Activated naive CD8-positive, alpha-beta T cell treated with anti-CD3 and anti-CD28 coated beads, Interleukin-2, amount 10 ng/mL, durations not matched to agents 7 days and 5 days (primary cell): ENCODE data around the gene GRXCR1. TPM values are rescaled to one million over a fixed set of nuclear protein-coding genes. Genes with fewer than 3 reads are reported as not detected.

Experiments used
- ATAC-seq: fragments of 150-1000 bp; cut with Tn5 transposase; one replicate; pipeline ENCODE4 v1.10.0; 2021; ENCODE audit warnings: low read depth, moderate library complexity
- POLR2A ChIA-PET: fragments of 350-600 bp; sonication (Branson Sonifier 250); formaldehyde crosslinking; loops from one replicate; lab custom pipeline; 2021; ENCODE audit warnings: antibody characterized with exemption; lab: Charles Lee
- DNase-seq: peaks from one replicate; pipeline ENCODE4 v3.0.0; 2021
- H3K27ac Mint-ChIP-seq: one replicate; pipeline ENCODE4 v1.8.0; 2022; ENCODE audit warnings: mild to moderate bottlenecking, mixed read lengths
- H3K27me3 Mint-ChIP-seq: one replicate; pipeline ENCODE4 v1.8.0; 2022; ENCODE audit warnings: mild to moderate bottlenecking, moderate library complexity, mixed read lengths
- H3K36me3 Mint-ChIP-seq: one replicate; pipeline ENCODE4 v1.8.0; 2021; ENCODE audit warnings: mild to moderate bottlenecking, mixed read lengths
- H3K4me1 Mint-ChIP-seq: one replicate; pipeline ENCODE4 v1.8.0; 2021; ENCODE audit warnings: mixed read lengths
- H3K4me3 Mint-ChIP-seq: one replicate; pipeline ENCODE4 v1.8.0; 2022; ENCODE audit warnings: mild to moderate bottlenecking, moderate library complexity, mixed read lengths
- H3K9me3 Mint-ChIP-seq: one replicate; pipeline ENCODE4 v1.8.0; 2021; ENCODE audit warnings: mixed read lengths
- total RNA-seq, 2 experiments: library from RNA; stranded (reverse); gene quantifications; one replicate each; pipeline ENCODE4 v1.2.3, GENCODE V29; 2021

GRXCR1 gene
- not detected for total RNA-seq

GRCh38 chr4:42892413-42892812 lies at the start of gene GRXCR1:
Gene GRXCR1, plus strand, starts transcription at chr4:42892713. Its CDS starts 554 bp downstream, at chr4:42893267.
- ATAC-seq (no peak), DNase-seq (no peak)
- Mint-ChIP-seq H3K36me3 (no peaks in the 10 kb centered on the region), H3K4me1 (no peaks in the 10 kb centered on the region), H3K27me3 (peaks cover 6% of the 10 kb centered on the region), H3K4me3 (no peak within 1 kb of the TSS), H3K9me3 (no peaks in the 10 kb centered on the region), H3K27ac (no peak within 1 kb of the TSS)
- POLR2A ChIA-PET: no interaction called here

DNA sequence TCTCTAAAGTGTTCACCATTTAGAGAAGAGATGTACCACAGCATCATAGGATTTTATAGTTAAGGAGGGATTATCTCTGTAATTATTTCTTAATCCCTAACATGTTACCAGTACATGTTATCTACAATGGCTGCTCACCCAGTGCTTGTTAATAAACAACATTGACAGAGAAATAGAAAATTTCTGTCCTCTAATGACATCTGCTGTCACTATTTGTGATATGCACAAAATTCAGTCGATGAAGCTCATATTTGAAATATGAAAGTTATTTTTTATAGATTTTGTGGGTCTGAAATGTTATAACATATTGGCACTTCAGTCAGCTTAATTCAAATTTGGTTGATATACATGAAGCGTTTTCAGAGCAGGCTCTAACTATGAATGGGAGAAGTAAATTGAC lies 48.8 kb upstream of the GRXCR1 start:
- Mint-ChIP-seq H3K9me3 (no peaks in the 10 kb centered on the region), H3K36me3 (no peaks in the 10 kb centered on the region), H3K4me1 (no peaks in the 10 kb centered on the region), H3K27me3 (peaks cover 13% of the 10 kb centered on the region), H3K4me3 (no peak overlapping the region), H3K27ac (no peak overlapping the region)
- no peak for ATAC-seq
- DNase-seq: no peak
- POLR2A ChIA-PET: no interaction called here

- H3K9me3 Mint-ChIP-seq: no peaks in the 10 kb centered on the region
These were observed 48.0 kb upstream of the GRXCR1 start for GRCh38 chr4:42844422-42845070.

DNA sequence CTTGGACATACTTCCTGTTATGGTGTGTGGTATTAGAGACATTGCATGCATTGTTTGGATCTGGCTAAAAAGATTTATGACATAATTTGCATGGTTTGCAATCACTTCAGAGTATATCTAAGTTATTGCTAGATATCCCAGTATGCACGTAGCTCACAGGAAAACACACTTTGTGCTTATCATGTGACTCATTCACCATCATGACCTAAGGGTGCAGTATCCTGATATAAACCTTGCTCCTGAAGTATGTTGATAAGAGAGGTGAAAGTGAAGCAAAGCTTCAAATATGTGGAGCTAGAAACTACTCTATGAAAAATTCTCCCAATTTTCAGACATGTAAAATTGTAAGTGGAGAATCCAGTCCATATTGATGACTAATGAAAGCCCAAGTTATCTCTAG lies 46.9 kb upstream of the GRXCR1 start:
- ATAC-seq (no peak), DNase-seq (no peak)
- Mint-ChIP-seq H3K27ac (no peak overlapping the region), H3K27me3 (peaks cover 13% of the 10 kb centered on the region), H3K36me3 (no peaks in the 10 kb centered on the region), H3K4me3 (no peak overlapping the region), H3K4me1 (no peaks in the 10 kb centered on the region), H3K9me3 (no peaks in the 10 kb centered on the region)
- POLR2A ChIA-PET: no interaction called here

More at GRCh38 chr4:42844422-42845070, 48.0 kb upstream of the GRXCR1 start:
- Mint-ChIP-seq H3K4me3 (no peak overlapping the region), H3K36me3 (no peaks in the 10 kb centered on the region), H3K27ac (no peak overlapping the region), H3K4me1 (no peaks in the 10 kb centered on the region), H3K27me3 (peaks cover 13% of the 10 kb centered on the region)
- ATAC-seq: no peak
- POLR2A ChIA-PET: no interaction called here
- DNase-seq: no peak

GRCh38 chr4:42855779-42856178 lies 36.7 kb upstream of the GRXCR1 start:
- peaks cover 9% of the 10 kb centered on the region for H3K9me3 Mint-ChIP-seq
- H3K27me3 Mint-ChIP-seq: peaks cover 12% of the 10 kb centered on the region
- POLR2A ChIA-PET: no interaction called here
- no peak overlapping the region for H3K4me3 Mint-ChIP-seq
- no peak for ATAC-seq
- DNase-seq: no peak
- peaks cover 2% of the 10 kb centered on the region for H3K4me1 Mint-ChIP-seq
- H3K36me3 Mint-ChIP-seq: no peaks in the 10 kb centered on the region
- H3K27ac Mint-ChIP-seq: no peak overlapping the region

- ATAC-seq (no peak), DNase-seq (no peak)
- POLR2A ChIA-PET: no interaction called here
- H3K9me3 Mint-ChIP-seq: no peaks in the 10 kb centered on the region
- no peaks in the 10 kb centered on the region for H3K36me3 Mint-ChIP-seq
- H3K27me3 Mint-ChIP-seq: peaks cover 14% of the 10 kb centered on the region
- H3K27ac Mint-ChIP-seq: no peak overlapping the region
- H3K4me1 Mint-ChIP-seq: no peaks in the 10 kb centered on the region
- H3K4me3 Mint-ChIP-seq: no peak overlapping the region
These were observed 26.8 kb upstream of the GRXCR1 start for GRCh38 chr4:42865572-42866189.

- Mint-ChIP-seq H3K36me3 (no peaks in the 10 kb centered on the region), H3K27ac (no peak overlapping the region), H3K27me3 (peaks cover 19% of the 10 kb centered on the region), H3K9me3 (no peaks in the 10 kb centered on the region), H3K4me1 (no peaks in the 10 kb centered on the region), H3K4me3 (no peak overlapping the region)
- POLR2A ChIA-PET: no interaction called here
- DNase-seq (no peak), ATAC-seq (no peak)
These were observed 21.3 kb upstream of the GRXCR1 start for GRCh38 chr4:42871261-42871660.

- Mint-ChIP-seq H3K36me3 (no peaks in the 10 kb centered on the region), H3K27me3 (peaks cover 19% of the 10 kb centered on the region), H3K27ac (no peak overlapping the region), H3K4me3 (no peak overlapping the region), H3K9me3 (no peaks in the 10 kb centered on the region), H3K4me1 (no peaks in the 10 kb centered on the region)
- no peak for ATAC-seq
- POLR2A ChIA-PET: no interaction called here
- no peak for DNase-seq
These were observed 20.7 kb upstream of the GRXCR1 start for GRCh38 chr4:42871671-42872290.

- Mint-ChIP-seq H3K27ac (no peak overlapping the region), H3K27me3 (peaks cover 25% of the 10 kb centered on the region), H3K4me3 (no peak overlapping the region), H3K4me1 (no peaks in the 10 kb centered on the region), H3K36me3 (no peaks in the 10 kb centered on the region), H3K9me3 (no peaks in the 10 kb centered on the region)
- ATAC-seq (no peak), DNase-seq (no peak)
- POLR2A ChIA-PET: no interaction called here
These were observed 13.7 kb upstream of the GRXCR1 start for GRCh38 chr4:42878863-42879262.

- H3K9me3 Mint-ChIP-seq: peaks cover 1% of the 10 kb centered on the region
- no peaks in the 10 kb centered on the region for H3K4me1 Mint-ChIP-seq
- H3K27me3 Mint-ChIP-seq: peaks cover 21% of the 10 kb centered on the region
- H3K36me3 Mint-ChIP-seq: no peaks in the 10 kb centered on the region
- no peak overlapping the region for H3K4me3 Mint-ChIP-seq
- ATAC-seq: no peak
- no peak overlapping the region for H3K27ac Mint-ChIP-seq
- POLR2A ChIA-PET: no interaction called here
- no peak for DNase-seq
These were observed 11.3 kb upstream of the GRXCR1 start for GRCh38 chr4:42881253-42881652.

DNA sequence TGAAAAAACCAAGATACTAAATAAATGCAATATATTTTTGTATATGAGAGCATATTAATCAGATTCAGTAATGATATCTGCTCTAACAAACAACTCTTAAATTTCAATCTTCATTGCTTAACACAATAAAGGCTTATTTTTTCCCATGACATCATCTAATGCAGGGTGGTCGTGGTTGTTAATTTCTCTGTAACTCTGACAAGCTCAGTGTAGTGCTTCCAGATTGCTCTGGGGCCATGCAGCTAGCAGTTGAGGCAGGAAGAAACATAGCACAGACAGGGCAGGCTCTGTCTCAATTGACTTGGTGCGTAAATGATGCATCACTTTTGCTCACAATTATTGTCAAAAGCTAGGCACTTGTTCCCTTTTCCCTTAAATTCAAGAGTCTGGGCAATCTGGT lies 869 bp upstream of the GRXCR1 start:
- ATAC-seq: no peak
- Mint-ChIP-seq H3K27ac (no peak overlapping the region), H3K4me3 (no peak overlapping the region), H3K9me3 (no peaks in the 10 kb centered on the region), H3K36me3 (no peaks in the 10 kb centered on the region), H3K27me3 (peaks cover 7% of the 10 kb centered on the region), H3K4me1 (no peaks in the 10 kb centered on the region)
- no peak for DNase-seq
- POLR2A ChIA-PET: no interaction called here

DNA sequence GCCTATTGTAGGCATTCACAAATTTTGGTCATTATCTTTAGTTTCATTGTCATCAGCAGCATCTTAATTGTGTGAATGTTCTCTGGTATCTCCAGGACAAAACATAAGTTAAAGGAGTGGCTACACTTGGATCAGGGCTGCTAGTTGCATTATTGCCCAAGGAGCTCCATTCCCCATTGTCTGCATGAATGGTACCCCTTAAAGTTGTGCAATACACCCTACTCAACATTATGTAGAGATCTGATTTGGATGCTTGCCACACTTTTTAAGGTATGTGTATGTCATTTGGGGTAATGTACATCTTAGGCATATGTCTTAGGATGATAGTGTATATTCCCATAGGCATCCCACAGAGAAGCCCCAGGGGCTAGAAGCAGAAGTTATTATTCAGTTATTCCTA lies 2.9 kb downstream of the GRXCR1 start:
- no peak for ATAC-seq
- H3K9me3 Mint-ChIP-seq: no peaks in the 10 kb centered on the region
- H3K27me3 Mint-ChIP-seq: peaks cover 6% of the 10 kb centered on the region
- no peaks in the 10 kb centered on the region for H3K36me3 Mint-ChIP-seq
- no peak for DNase-seq
- H3K4me1 Mint-ChIP-seq: no peaks in the 10 kb centered on the region
- no peak overlapping the region for H3K27ac Mint-ChIP-seq
- H3K4me3 Mint-ChIP-seq: no peak overlapping the region
- POLR2A ChIA-PET: no interaction called here

DNA sequence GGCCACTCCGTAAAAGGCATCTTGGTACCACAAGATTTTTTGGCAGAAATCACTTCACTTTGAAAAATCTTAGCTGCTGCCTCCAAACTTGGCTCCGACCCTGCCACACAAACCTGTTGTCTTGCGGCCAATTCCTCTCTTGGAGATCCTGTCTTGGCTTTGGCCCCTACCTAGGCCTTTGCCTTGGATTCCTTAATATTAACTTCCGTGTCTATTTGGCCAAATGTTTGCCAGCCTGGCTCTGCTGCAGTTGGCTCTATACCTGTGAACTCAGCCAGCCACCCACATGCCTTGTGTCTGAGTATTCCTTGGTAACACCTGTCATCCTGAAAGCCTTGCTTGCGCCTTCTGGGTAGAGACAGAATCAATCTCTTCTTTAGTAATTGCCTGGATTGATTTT lies 12.5 kb downstream of the GRXCR1 start:
- Mint-ChIP-seq H3K27me3 (no peaks in the 10 kb centered on the region), H3K4me3 (no peak overlapping the region), H3K27ac (no peak overlapping the region), H3K36me3 (no peaks in the 10 kb centered on the region), H3K4me1 (no peaks in the 10 kb centered on the region), H3K9me3 (no peaks in the 10 kb centered on the region)
- POLR2A ChIA-PET: no interaction called here
- DNase-seq (no peak), ATAC-seq (no peak)

- H3K27ac Mint-ChIP-seq: no peak overlapping the region
- H3K4me1 Mint-ChIP-seq: no peaks in the 10 kb centered on the region
- POLR2A ChIA-PET: no interaction called here
- DNase-seq (no peak), ATAC-seq (no peak)
- no peak overlapping the region for H3K4me3 Mint-ChIP-seq
- no peaks in the 10 kb centered on the region for H3K36me3 Mint-ChIP-seq
- H3K9me3 Mint-ChIP-seq: no peaks in the 10 kb centered on the region
- H3K27me3 Mint-ChIP-seq: no peaks in the 10 kb centered on the region
These were observed 13.1 kb downstream of the GRXCR1 start for GRCh38 chr4:42905591-42905990.
